NCI-H1694 treated with DMSO at 0.1 percent for 48 hours (cell line): ENCODE data around the gene TAF6.
"Not testable (repeated sequence)": the region's sequence is repeated elsewhere in the genome, so short reads cannot be mapped to it uniquely, and the experiment has no call there.

ENCODE experiments used
- DNase-seq: peaks from one replicate; lab custom pipeline; 2025; lab: John Stamatoyannopoulos, UW

TAF6 gene

GRCh38 chr7:100152404-100152803, 33.2 kb upstream of the TAF6 start:
- DNase-seq: no peak

GRCh38 chr7:100148559-100149328, 29.6 kb upstream of the TAF6 start, which contains the start of gene LAMTOR4:
Gene LAMTOR4 (plus strand): TSS chr7:100148918. CDS start chr7:100148973, 55 bp downstream.
- DNase-seq: peak; percentile 99

GRCh38 chr7:100148225-100148558, 29.0 kb upstream of the TAF6 start:
- no peak for DNase-seq

GRCh38 chr7:100147278-100147677, 28.1 kb upstream of the TAF6 start:
- no peak for DNase-seq

- not testable (repeated sequence) for DNase-seq
These were observed 27.2 kb upstream of the TAF6 start for GRCh38 chr7:100146350-100146749.

- DNase-seq: no peak
These were observed 23.3 kb upstream of the TAF6 start for GRCh38 chr7:100142461-100142860.

- no peak for DNase-seq
These were observed 22.4 kb upstream of the TAF6 start for GRCh38 chr7:100141555-100141949.

GRCh38 chr7:100137851-100138760, 18.9 kb upstream of the TAF6 start:
- DNase-seq: no peak

GRCh38 chr7:100132697-100133151, 13.6 kb upstream of the TAF6 start:
- peak; percentile 72 for DNase-seq

GRCh38 chr7:100132126-100132525, 13.0 kb upstream of the TAF6 start:
- DNase-seq: no peak

GRCh38 chr7:100130608-100131453, 11.7 kb upstream of the TAF6 start:
- DNase-seq: peak; percentile 45

- DNase-seq: not testable (repeated sequence)
These were observed 11.1 kb upstream of the TAF6 start for GRCh38 chr7:100130220-100130607.

- DNase-seq: no peak
These were observed 9.4 kb upstream of the TAF6 start for GRCh38 chr7:100128637-100128963.

GRCh38 chr7:100127866-100128636, 8.9 kb upstream of the TAF6 start:
- DNase-seq: peak; percentile 62

GRCh38 chr7:100126931-100127865, 8.0 kb upstream of the TAF6 start, which contains the start of gene MBLAC1:
Gene MBLAC1 (plus strand): TSS chr7:100126967. CDS start chr7:100127396, 429 bp downstream.
- DNase-seq: peak; percentile 94

- no peak for DNase-seq
These were observed 7.2 kb upstream of the TAF6 start for GRCh38 chr7:100126239-100126930.

- DNase-seq: no peak
These were observed 5.4 kb upstream of the TAF6 start for GRCh38 chr7:100124301-100125230.

GRCh38 chr7:100122568-100122967, 3.4 kb upstream of the TAF6 start:
- DNase-seq: no peak
